ENCODE measurements around the gene UQCR11. TPM values are rescaled to one million over a fixed set of nuclear protein-coding genes. Genes with fewer than 3 reads are reported as not detected.

Gene UQCR11
- total RNA-seq, 1 donor from 2014 or later, result 171 TPM

DNA sequence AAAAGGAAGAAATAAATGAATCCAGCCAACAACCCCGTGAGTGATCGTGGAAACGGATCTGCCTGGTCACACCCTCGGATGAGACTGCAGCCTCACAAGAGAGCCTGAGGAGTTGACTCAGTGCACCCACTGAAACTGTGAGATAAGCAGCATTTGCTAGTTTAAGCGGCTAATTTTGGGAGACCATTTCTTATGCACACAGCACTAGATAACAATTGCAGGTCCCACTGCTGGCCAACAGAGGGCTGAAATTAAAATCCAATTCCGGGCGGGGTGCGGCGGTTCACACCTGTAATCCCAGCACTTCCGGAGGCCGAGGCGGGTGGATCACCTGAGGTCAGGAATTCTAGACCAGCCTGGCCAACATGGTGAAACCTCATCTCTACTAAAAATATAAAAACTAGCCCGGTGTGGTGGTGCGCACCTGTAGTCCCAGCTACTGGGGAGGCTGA is 3.6 kb downstream of the UQCR11 start:
- TF ChIP-seq, protein P1, sequence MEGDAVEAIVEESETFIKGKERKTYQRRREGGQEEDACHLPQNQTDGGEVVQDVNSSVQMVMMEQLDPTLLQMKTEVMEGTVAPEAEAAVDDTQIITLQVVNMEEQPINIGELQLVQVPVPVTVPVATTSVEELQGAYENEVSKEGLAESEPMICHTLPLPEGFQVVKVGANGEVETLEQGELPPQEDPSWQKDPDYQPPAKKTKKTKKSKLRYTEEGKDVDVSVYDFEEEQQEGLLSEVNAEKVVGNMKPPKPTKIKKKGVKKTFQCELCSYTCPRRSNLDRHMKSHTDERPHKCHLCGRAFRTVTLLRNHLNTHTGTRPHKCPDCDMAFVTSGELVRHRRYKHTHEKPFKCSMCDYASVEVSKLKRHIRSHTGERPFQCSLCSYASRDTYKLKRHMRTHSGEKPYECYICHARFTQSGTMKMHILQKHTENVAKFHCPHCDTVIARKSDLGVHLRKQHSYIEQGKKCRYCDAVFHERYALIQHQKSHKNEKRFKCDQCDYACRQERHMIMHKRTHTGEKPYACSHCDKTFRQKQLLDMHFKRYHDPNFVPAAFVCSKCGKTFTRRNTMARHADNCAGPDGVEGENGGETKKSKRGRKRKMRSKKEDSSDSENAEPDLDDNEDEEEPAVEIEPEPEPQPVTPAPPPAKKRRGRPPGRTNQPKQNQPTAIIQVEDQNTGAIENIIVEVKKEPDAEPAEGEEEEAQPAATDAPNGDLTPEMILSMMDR (IDR thresholded peaks at IDR 0.05; ENCODE audit: unreplicated experiment), result peak; percentile 34
- Mint-ChIP-seq H3K27ac (peak overlapping the region; percentile 59), H3K27me3 (no peaks in the 10 kb centered on the region), H3K4me1 (ENCODE audit: low read depth) (peaks cover 13% of the 10 kb centered on the region), H3K9me3 (ENCODE audit: low read depth) (no peaks in the 10 kb centered on the region), H3K4me3 (ENCODE audit: low read depth) (no peak overlapping the region), H3K36me3 (ENCODE audit: insufficient read depth) (peaks cover 7% of the 10 kb centered on the region)
- DNase-seq (ENCODE audit: low spot score, unreplicated experiment), result no peak

DNA sequence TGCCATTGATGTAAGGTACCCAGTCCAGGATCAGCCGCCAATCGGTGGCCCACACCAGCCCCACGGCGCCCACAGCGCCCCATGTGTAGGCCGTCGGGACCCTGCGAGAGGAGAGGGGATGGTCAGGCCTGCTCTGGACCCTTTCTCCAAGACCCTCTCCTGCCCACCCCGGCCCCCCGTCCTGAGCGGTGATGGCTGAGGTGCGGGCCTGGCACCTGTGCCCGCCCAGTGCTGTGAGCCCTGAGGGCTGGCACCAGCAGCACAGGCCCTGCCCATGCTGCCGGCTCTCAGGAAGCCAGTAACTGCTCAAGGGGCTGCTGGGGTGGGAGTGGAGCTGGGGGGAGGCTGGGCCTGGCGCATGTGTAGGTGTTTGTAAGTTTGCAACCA is 5.8 kb downstream of the UQCR11 start:
- Mint-ChIP-seq H3K36me3 (ENCODE audit: insufficient read depth) (peaks cover 10% of the 10 kb centered on the region), H3K27ac (no peak overlapping the region), H3K9me3 (ENCODE audit: low read depth) (no peaks in the 10 kb centered on the region), H3K4me1 (ENCODE audit: low read depth) (peaks cover 5% of the 10 kb centered on the region), H3K4me3 (ENCODE audit: low read depth) (no peak overlapping the region), H3K27me3 (no peaks in the 10 kb centered on the region)
- DNase-seq (ENCODE audit: low spot score, unreplicated experiment), result no peak
- TF ChIP-seq, protein P1 (IDR thresholded peaks at IDR 0.05; ENCODE audit: unreplicated experiment), result no peak

DNA sequence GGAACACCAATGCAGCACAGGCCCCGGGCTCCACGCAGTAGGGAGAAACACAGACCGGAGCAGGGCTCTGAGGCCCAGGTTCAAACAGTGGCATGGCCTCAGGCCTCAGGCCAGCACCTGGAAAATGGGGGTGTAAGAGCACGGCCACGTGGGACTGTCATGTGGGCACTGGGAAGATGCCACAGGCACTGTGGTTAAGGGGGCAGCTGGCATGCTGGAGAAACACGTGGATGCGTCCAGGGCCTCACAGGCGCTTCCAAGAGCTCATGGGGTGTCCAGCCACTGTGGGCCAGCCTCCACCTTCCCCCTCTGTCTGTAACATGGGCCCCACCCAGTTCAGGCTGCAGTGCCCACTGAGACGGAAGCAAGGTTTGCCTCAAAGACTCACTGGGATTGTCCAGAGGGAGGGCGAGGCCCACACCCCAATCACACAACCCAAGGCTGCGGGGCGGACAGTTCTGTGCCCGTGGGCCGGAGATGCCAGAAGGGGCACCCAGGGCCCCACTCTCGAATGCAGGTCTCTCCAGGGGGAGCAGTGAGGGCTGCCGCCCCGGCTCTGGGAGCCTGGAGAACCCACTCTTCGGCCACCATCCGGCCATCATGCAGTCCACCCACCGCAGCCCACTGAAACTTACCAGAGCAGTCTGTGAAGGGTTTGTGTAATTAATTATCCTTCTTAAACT is 6.3 kb downstream of the UQCR11 start:
- H3K36me3 Mint-ChIP-seq (ENCODE audit: insufficient read depth), result peaks cover 10% of the 10 kb centered on the region
- TF ChIP-seq, protein P1 (IDR thresholded peaks at IDR 0.05; ENCODE audit: unreplicated experiment), result no peak
- no peak overlapping the region for H3K4me3 Mint-ChIP-seq (ENCODE audit: low read depth)
- no peak overlapping the region for H3K27ac Mint-ChIP-seq
- no peak for DNase-seq (ENCODE audit: low spot score, unreplicated experiment)
- H3K27me3 Mint-ChIP-seq, result no peaks in the 10 kb centered on the region
- H3K9me3 Mint-ChIP-seq (ENCODE audit: low read depth), result no peaks in the 10 kb centered on the region
- peaks cover 2% of the 10 kb centered on the region for H3K4me1 Mint-ChIP-seq (ENCODE audit: low read depth)

DNA sequence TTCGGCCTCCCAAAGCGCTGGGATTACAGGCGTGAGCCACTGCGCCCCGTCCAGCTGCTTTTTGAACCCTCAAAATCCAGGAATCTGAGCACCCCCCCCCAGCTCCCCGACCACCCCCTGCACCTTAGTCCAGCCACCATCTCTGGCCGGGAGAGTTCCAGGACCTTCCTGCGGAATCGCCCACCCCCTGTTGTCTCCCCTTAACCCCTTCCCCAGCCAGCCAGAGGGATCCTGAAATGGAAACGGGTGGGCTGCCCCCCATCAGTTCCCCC is 11.8 kb downstream of the UQCR11 start:
- peaks cover 7% of the 10 kb centered on the region for H3K36me3 Mint-ChIP-seq (ENCODE audit: insufficient read depth)
- no peaks in the 10 kb centered on the region for H3K9me3 Mint-ChIP-seq (ENCODE audit: low read depth)

DNA sequence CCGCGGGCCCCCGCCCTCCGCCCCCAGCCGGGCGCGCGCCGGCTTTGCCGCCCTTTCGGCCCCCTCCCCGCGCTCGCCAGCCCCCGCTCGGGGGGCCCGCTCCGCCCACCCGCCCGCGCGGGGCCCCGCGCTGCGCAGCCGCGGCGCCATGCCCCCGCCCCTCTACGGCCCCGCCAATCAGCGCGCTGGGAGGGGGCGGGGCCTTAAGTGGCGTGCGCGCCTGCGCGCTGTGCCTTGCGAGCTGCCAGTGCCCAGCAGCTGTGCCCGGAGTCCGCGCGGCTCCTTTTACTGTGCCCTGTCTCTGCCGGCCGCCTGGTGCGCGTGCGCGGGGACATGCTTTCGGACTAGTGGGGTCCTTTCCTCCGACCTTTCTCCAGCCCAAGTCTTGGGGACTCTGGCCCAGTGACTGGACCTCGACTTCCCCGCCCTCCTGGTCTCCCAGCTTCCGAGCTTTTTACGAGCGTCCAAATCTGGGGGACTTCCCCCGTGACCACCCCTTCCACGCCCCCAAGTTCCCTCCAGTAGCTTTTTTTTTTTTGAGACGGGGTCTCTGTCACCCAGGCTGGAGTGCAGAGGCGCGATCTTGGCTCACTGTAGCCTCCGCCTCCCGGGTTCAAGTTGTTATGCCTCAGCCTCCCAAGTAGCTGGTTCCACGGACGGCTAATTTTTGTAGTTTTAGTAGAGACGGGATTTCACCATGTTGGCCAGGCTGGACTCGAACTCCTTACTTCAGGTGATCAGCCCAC is 12.3 kb downstream of the UQCR11 start, which contains the start of gene MBD3:
Gene MBD3 (minus strand): TSS at position 111 of the 746 bp plus-strand sequence. CDS start 234 bp downstream, outside the sequence.
- H3K27ac Mint-ChIP-seq, result peak within 1 kb of the TSS; percentile 99
- DNase-seq (ENCODE audit: low spot score, unreplicated experiment), result peak; percentile 91
- no peaks in the 10 kb centered on the region for H3K9me3 Mint-ChIP-seq (ENCODE audit: low read depth)
- peaks cover 8% of the 10 kb centered on the region for H3K36me3 Mint-ChIP-seq (ENCODE audit: insufficient read depth)
- H3K4me1 Mint-ChIP-seq (ENCODE audit: low read depth), result peaks cover 13% of the 10 kb centered on the region
- H3K4me3 Mint-ChIP-seq (ENCODE audit: low read depth), result peak within 1 kb of the TSS; percentile 88
- H3K27me3 Mint-ChIP-seq, result no peaks in the 10 kb centered on the region
- TF ChIP-seq, protein P1 (IDR thresholded peaks at IDR 0.05; ENCODE audit: unreplicated experiment), result no peak

More for the DNA sequence above, 11.8 kb downstream of the UQCR11 start:
- Mint-ChIP-seq H3K4me3 (ENCODE audit: low read depth) (peak overlapping the region; percentile 86), H3K4me1 (ENCODE audit: low read depth) (peaks cover 13% of the 10 kb centered on the region), H3K27ac (no peak overlapping the region), H3K27me3 (no peaks in the 10 kb centered on the region)
- TF ChIP-seq, protein P1 (IDR thresholded peaks at IDR 0.05; ENCODE audit: unreplicated experiment), result no peak
- no peak for DNase-seq (ENCODE audit: low spot score, unreplicated experiment)

Measured in progenitor cell of endocrine pancreas (in vitro differentiated cells).